AG10803 (cell line): ENCODE data around the gene EPN1.
"Not testable (repeated sequence)": the region's sequence is repeated elsewhere in the genome, so short reads cannot be mapped to it uniquely, and the experiment has no call there.

Experiments
- DNase-seq: peaks from one replicate; pipeline ENCODE4 v3.0.0; 2010; ENCODE audit warnings: low read depth
- H3K4me3 ChIP-seq: 2 replicates; pipeline ENCODE4 v1.5.1; 2011; ENCODE audit warnings: mild to moderate bottlenecking, low read length, control low read depth
- CTCF ChIP-seq: conservative IDR thresholded peaks from 2 replicates; pipeline ENCODE4 v1.5.1; 2011; ENCODE audit warnings: mild to moderate bottlenecking, low read length, control low read depth, inconsistent platforms

The EPN1 gene

GRCh38 chr19:55720801-55721200 is 45.8 kb downstream of the EPN1 start:
- no peak for DNase-seq
- no peak for TF ChIP-seq CTCF
- H3K4me3 ChIP-seq = no peak overlapping the region

- TF ChIP-seq CTCF = no peak
- DNase-seq = no peak
- no peak overlapping the region for H3K4me3 ChIP-seq
These were observed 48.5 kb downstream of the EPN1 start for GRCh38 chr19:55723491-55723890.

- not testable (repeated sequence) for H3K4me3 ChIP-seq, DNase-seq
These were observed 55.4 kb downstream of the EPN1 start for GRCh38 chr19:55730378-55730777.

DNA sequence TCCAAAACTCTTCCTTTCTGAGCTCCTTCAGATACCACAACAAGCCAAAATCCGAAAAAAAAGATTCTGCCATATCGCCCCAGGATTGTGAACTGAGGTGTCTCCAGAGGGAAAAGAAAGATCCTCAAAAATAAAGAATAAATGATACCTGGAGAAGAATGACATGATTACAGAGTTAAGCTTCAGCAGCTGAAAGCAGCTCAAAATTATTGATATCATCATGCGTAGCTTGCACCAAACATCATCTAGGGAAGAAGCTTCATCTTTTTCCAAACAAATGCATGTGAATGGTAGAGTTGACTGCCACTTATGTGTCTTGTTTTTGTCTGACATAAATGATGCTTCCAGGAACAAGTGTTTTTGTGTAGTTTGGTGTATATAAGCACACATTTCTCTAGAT is 63.3 kb downstream of the EPN1 start, which contains the start of gene NLRP9:
Gene NLRP9, minus strand, starts transcription at position 101 of the 400 bp plus-strand sequence. Its CDS starts 28 bp downstream, at position 73.
- no peak within 1 kb of the TSS for H3K4me3 ChIP-seq
- DNase-seq = no peak
- TF ChIP-seq CTCF = no peak

GRCh38 chr19:55750715-55751114 is 75.7 kb downstream of the EPN1 start:
- DNase-seq = no peak
- no peak for TF ChIP-seq CTCF
- H3K4me3 ChIP-seq = no peak overlapping the region

- no peak for TF ChIP-seq CTCF
- DNase-seq = no peak
- H3K4me3 ChIP-seq = no peak overlapping the region
These were observed 78.4 kb downstream of the EPN1 start for GRCh38 chr19:55753401-55753800.

GRCh38 chr19:55756808-55757207 is 81.8 kb downstream of the EPN1 start:
- not testable (repeated sequence) for DNase-seq, H3K4me3 ChIP-seq

GRCh38 chr19:55758797-55759196 is 83.8 kb downstream of the EPN1 start, which contains the start of gene RFPL4A:
RFPL4A (plus strand) TSS chr19:55759097; CDS start chr19:55761801, 2,704 bp downstream.
- DNase-seq = not testable (repeated sequence)

More at GRCh38 chr19:55758797-55759196, 83.8 kb downstream of the EPN1 start, which contains the start of gene RFPL4A:
- not testable (repeated sequence) for H3K4me3 ChIP-seq
